Measurements from ENCODE around the gene TMEM134. TPM values are rescaled to one million over a fixed set of nuclear protein-coding genes. Genes with fewer than 3 reads are reported as not detected.
A peak's percentile ranks its signal among the peaks of the same experiment; 100 is the strongest.

TMEM134 gene
- total and polyA plus RNA-seq, 5 donors, result 61.7 to 82.3 (median 66.4) TPM

DNA sequence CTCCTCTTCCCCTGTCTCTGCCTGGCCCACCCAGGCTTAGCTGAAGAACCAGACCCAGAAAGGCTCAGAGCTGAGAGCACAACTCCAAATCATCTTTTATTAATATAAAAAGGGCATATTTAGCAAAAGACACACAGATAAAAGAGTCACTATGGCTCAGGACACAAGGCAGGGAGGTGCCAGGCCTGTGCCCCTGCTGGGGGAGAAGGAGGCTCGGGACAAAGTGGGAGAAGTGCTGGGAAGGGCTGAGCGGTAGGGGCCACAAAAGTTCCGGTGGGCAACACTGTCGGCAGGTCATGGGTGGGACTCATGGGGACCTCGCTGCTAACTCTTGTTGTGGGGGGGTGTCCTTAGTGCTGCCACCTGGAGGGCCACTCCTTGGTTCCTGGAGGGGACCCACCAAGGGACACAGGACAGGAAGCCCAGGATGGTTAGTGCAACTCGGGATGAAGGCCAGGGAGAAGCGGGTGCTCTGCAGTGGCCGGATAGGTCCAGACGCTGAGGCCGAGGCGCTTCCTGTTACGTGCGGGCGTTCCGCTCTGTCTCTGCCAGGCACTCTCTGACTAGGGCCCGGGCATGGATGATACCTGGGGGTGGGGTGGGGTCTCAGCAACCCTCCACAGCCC lies 37.5 kb upstream of the TMEM134 start:
- ATAC-seq, result no peak
- peaks cover 10% of the 10 kb centered on the region for H3K4me1 ChIP-seq (ENCODE audit: control insufficient read depth, insufficient read depth, low read length)
- 83% methylated on average over 16 of the region's 16 CpGs for WGBS
- no peaks in the 10 kb centered on the region for H3K27me3 ChIP-seq (ENCODE audit: control insufficient read depth, insufficient read depth)
- intact Hi-C loops (cut with DNase I), result loop anchor here (5.0 to 10.0 kb wide), 4 partner anchors 102 to 114 kb away; partner anchors contain the start of genes PPP1CA (in 2 of the 4), RAD9A (in 2 of the 4) and TBC1D10C (in 2 of the 4)
- no peak overlapping the region for H3K4me3 ChIP-seq (ENCODE audit: low read length)
- peak overlapping the region; percentile 3 for H3K27ac ChIP-seq (ENCODE audit: low read length)
- DNase-seq, result peak in 2 of 3 donors; percentile 69 to 71
- no peaks in the 10 kb centered on the region for H3K9me3 ChIP-seq (ENCODE audit: control insufficient read depth, low read length)

- intact Hi-C loops (cut with DNase I), result loop anchor here (5.0 to 10.0 kb wide), 4 partner anchors 101 to 114 kb away; partner anchors contain the start of genes PPP1CA (in 2 of the 4), RAD9A (in 2 of the 4) and TBC1D10C (in 2 of the 4)
- peak; percentile 91 to 95 (median 94) for DNase-seq
- H3K4me3 ChIP-seq (ENCODE audit: low read length), result peak overlapping the region; percentile 56
- no peaks in the 10 kb centered on the region for H3K9me3 ChIP-seq (ENCODE audit: control insufficient read depth, low read length)
- ATAC-seq, result peak; percentile 54 to 55
- no peaks in the 10 kb centered on the region for H3K27me3 ChIP-seq (ENCODE audit: control insufficient read depth, insufficient read depth)
- H3K27ac ChIP-seq (ENCODE audit: low read length), result peak overlapping the region; percentile 80
- WGBS, result 12% methylated on average over 17 of the region's 17 CpGs
- peaks cover 10% of the 10 kb centered on the region for H3K4me1 ChIP-seq (ENCODE audit: control insufficient read depth, insufficient read depth, low read length)
Measured at GRCh38 chr11:67505605-67506396, 36.8 kb upstream of the TMEM134 start.

DNA sequence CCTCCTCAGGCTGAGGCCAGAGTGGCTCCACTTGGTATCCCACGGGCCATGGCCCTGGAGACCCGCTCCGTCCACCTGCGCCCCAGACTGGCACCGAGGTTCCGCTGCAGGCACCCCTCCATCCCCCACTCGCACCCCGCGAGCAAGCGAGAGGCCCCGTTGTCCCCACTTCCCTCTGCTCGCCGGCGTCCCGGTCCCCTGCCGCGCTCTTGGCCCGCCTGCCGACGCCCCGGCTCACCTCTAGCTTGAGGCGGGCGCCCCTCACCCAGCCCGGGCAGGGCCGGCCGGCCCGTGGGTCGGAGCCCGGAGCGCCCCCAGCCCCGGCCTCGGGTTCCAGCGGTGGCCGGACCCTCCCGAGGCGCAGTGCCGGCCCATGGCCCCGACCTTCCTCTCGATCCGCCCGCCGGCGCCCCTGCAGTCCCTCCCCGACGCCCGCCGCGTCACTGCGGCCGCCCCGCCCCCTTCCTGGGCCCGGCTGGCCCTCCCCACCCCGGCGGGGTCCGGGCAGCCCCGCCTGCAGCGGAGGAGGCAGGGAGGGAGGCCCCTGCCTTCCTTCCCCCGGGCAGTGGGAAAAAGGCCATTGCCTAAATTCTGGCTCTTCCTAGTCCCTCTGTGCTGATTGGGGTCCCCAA lies 36.0 kb upstream of the TMEM134 start, which contains the start of gene PITPNM1:
PITPNM1 (minus strand) TSS at position 414 of the 632 bp plus-strand sequence. CDS start 1,183 bp downstream, outside the sequence.
- intact Hi-C loops (cut with DNase I), result loop anchor here (5.0 to 10.0 kb wide), 4 partner anchors 100 to 113 kb away; partner anchors contain the start of genes PPP1CA (in 2 of the 4), RAD9A (in 2 of the 4) and TBC1D10C (in 2 of the 4)
- peak; percentile 34 to 43 for ATAC-seq
- Histone ChIP-seq H3K9me3 (ENCODE audit: control insufficient read depth, low read length) (no peaks in the 10 kb centered on the region), H3K4me3 (ENCODE audit: low read length) (peak within 1 kb of the TSS; percentile 56), H3K27me3 (ENCODE audit: control insufficient read depth, insufficient read depth) (no peaks in the 10 kb centered on the region), H3K4me1 (ENCODE audit: control insufficient read depth, insufficient read depth, low read length) (peaks cover 10% of the 10 kb centered on the region), H3K27ac (ENCODE audit: low read length) (peak within 1 kb of the TSS; percentile 80)
- DNase-seq, result peak; percentile 85 to 94 (median 91)
- WGBS, result under 1% methylated on average over 58 of the region's 58 CpGs

DNA sequence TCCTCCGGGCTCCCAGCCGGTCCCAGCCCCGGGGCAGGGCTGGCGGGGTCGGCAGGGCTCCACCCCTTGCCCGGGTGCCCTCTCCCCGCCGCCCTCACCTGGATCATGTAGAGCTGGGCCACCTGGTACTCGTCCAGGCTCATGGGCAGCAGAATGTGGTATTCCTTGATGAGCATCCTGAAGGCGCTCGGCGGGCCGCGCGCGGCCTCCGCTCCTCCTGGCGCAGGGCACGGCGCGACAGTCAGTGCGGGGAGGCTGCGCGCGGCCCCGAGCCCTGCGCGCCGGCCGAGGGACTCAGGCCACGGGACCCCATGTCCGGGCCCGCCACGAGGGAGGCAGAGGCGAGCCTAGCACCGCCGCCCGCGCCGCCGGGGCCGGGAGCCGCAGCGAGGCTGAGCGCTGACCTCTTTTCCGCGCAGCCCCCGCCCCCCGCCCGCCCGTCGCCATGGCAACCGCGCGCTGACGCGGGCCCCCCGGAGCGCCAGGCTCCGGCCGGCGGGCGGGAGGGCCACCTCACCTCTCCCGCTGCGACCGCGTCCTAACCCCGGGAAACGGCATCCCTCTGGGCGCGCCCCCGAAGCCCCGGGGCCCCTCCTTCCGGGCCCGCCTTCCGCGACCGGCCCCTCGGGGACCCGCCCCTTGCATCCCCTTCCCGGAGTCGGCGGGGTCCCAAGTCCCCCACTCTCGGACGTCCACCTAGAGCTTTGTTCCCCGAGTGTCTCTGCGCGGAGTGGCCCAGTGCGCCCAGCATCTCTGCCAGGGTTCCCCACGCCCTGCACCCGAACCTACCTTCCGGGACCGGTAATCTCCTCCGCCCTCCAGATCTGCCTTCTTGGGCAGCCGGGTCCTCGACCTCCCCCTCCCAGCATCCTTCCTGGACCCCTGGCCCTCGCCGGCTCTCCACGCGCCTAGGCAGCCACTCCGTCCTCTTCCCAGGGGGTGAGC lies 35.2 kb upstream of the TMEM134 start:
- no peak for ATAC-seq
- intact Hi-C loops (cut with DNase I), result loop anchor here in 2 of 4 donors (10.0 kb wide), 2 partner anchors 99 to 109 kb away; partner anchors contain the start of genes PPP1CA (in 1 of the 2), RAD9A (in 1 of the 2) and TBC1D10C (in 1 of the 2)
- 3% methylated on average over 101 of the region's 101 CpGs for WGBS

DNA sequence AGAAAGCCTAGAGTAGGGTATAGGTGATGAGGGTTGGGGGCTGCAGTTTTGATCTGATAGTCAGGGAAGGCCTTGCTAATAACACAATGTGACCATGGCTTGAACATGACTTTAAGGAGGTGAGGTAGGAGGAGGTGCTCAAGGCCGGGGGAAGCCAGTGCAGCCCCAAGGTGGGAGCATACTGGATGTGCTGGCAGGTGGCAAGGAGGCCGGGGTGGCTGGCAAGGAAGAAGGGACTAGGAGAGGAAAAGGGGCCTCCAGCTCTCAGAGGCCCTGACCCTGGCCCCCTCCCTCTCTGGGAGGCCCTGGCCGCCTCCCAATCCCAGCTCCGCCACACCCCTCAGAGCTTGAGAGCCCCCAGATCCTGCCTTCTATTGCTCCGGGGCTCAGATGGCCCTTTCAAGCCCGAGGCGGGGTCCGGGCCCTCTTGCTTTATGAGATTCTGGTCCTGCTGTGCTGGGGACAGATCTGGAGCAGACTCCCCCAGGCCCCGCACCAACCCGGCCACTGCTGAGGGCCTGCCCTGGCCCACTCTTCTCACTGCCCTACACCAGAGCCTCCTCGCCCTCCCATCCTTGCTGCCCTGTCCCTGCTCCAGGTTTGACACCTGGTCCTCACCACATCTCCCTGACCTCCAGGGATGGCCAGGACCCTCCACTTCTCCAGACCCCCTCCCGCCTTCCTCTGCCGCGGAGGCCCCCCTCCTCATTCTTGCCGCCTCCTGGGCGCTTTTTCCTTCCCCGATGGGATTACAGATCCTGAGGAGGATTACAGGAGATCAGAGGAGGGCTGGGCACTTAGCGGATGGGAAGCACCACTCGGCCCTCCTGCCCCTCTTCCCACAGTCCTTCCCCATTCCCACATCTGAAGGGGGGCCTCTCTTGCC lies 34.3 kb upstream of the TMEM134 start:
- intact Hi-C loops (cut with DNase I), result loop anchor here in 2 of 4 donors (10.0 kb wide), 2 partner anchors 99 to 109 kb away; partner anchors contain the start of genes PPP1CA (in 1 of the 2), RAD9A (in 1 of the 2) and TBC1D10C (in 1 of the 2)
- Histone ChIP-seq H3K9me3 (ENCODE audit: control insufficient read depth, low read length) (no peaks in the 10 kb centered on the region), H3K27ac (ENCODE audit: low read length) (no peak overlapping the region), H3K4me3 (ENCODE audit: low read length) (no peak overlapping the region), H3K27me3 (ENCODE audit: control insufficient read depth, insufficient read depth) (no peaks in the 10 kb centered on the region), H3K4me1 (ENCODE audit: control insufficient read depth, insufficient read depth, low read length) (peaks cover 7% of the 10 kb centered on the region)
- ATAC-seq (no peak), DNase-seq (peak in 1 of 3 donors; percentile 56)
- 78% methylated on average over 19 of the region's 19 CpGs for WGBS

More for the DNA sequence above, 35.2 kb upstream of the TMEM134 start:
- no peaks in the 10 kb centered on the region for H3K9me3 ChIP-seq (ENCODE audit: control insufficient read depth, low read length)
- peak overlapping the region; percentile 40 for H3K27ac ChIP-seq (ENCODE audit: low read length)
- H3K27me3 ChIP-seq (ENCODE audit: control insufficient read depth, insufficient read depth), result no peaks in the 10 kb centered on the region
- peaks cover 10% of the 10 kb centered on the region for H3K4me1 ChIP-seq (ENCODE audit: control insufficient read depth, insufficient read depth, low read length)
- peak in 2 of 3 donors; percentile 73 to 74 for DNase-seq
- H3K4me3 ChIP-seq (ENCODE audit: low read length), result peak overlapping the region; percentile 56

- 96% methylated on average over 18 of the region's 18 CpGs for WGBS
- H3K27me3 ChIP-seq (ENCODE audit: control insufficient read depth, insufficient read depth), result no peaks in the 10 kb centered on the region
- intact Hi-C loops (cut with DNase I), result loop anchor here in 2 of 4 donors (10.0 kb wide), 2 partner anchors 98 to 108 kb away; partner anchors contain the start of genes PPP1CA (in 1 of the 2), RAD9A (in 1 of the 2) and TBC1D10C (in 1 of the 2)
- no peaks in the 10 kb centered on the region for H3K9me3 ChIP-seq (ENCODE audit: control insufficient read depth, low read length)
- no peak overlapping the region for H3K27ac ChIP-seq (ENCODE audit: low read length)
- H3K4me1 ChIP-seq (ENCODE audit: control insufficient read depth, insufficient read depth, low read length), result peaks cover 7% of the 10 kb centered on the region
- ATAC-seq, result no peak
- peak in 1 of 3 donors; percentile 51 for DNase-seq
- H3K4me3 ChIP-seq (ENCODE audit: low read length), result no peak overlapping the region
Measured at GRCh38 chr11:67502328-67502979, 33.4 kb upstream of the TMEM134 start.

- ATAC-seq, result no peak
- WGBS, result 96% methylated on average over 18 of the region's 18 CpGs
- intact Hi-C loops (cut with DNase I), result loop anchor here in 2 of 4 donors (10.0 kb wide), 2 partner anchors 97 to 107 kb away; partner anchors contain the start of genes PPP1CA (in 1 of the 2), RAD9A (in 1 of the 2) and TBC1D10C (in 1 of the 2)
- Histone ChIP-seq H3K27ac (ENCODE audit: low read length) (no peak overlapping the region), H3K4me3 (ENCODE audit: low read length) (no peak overlapping the region), H3K27me3 (ENCODE audit: control insufficient read depth, insufficient read depth) (no peaks in the 10 kb centered on the region), H3K9me3 (ENCODE audit: control insufficient read depth, low read length) (no peaks in the 10 kb centered on the region), H3K4me1 (ENCODE audit: control insufficient read depth, insufficient read depth, low read length) (peaks cover 5% of the 10 kb centered on the region)
- DNase-seq, result no peak
Measured at GRCh38 chr11:67501854-67502253, 32.8 kb upstream of the TMEM134 start.

DNA sequence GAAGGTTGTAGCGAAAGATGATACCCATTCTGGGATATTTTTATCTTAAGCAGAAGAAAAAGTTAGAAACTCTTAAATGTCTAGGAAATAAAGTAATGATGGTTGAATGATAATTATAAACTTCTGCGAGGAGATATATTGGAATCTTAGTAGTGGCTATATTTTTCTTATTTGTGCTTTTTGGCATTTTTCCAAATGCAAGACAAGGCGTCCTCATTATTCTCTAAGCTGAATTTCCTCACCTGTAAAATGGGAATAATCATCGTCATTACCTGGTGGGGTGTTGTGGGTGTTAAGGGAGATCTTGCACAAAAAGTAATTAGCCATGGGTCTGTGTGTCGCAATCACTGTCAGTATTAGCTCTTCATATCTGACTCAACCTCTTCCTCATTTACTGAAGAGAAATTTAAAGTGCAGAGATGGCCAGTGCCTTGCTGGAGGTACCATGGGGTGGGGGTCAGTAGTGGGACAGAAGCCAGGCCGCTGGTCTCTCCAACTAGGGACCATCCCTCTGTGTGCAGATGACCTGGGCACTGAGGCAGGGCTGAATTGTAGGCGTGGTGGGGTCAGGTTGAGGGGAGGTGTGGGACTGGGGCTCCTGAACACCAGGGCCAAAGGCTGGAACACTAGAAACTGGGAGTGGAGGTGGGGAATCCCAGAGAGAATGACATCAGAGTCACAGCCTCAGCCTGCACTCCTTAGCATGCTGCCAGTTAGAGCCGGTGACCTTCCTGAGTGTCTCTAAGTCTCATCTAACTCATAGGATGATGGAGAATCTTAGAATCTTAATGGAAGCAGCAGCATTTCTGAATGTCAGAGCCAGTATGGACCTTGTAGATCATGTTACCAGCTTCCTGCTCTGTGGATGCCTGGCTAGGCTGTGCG lies 32.0 kb upstream of the TMEM134 start:
- H3K27ac ChIP-seq (ENCODE audit: low read length), result no peak overlapping the region
- WGBS, result 93% methylated on average over 9 of the region's 9 CpGs
- no peaks in the 10 kb centered on the region for H3K9me3 ChIP-seq (ENCODE audit: control insufficient read depth, low read length)
- DNase-seq (peak in 1 of 3 donors; percentile 39), ATAC-seq (no peak)
- intact Hi-C loops (cut with DNase I), result loop anchor here in 2 of 4 donors (10.0 kb wide), 2 partner anchors 96 to 106 kb away; partner anchors contain the start of genes PPP1CA (in 1 of the 2), RAD9A (in 1 of the 2) and TBC1D10C (in 1 of the 2)
- H3K4me1 ChIP-seq (ENCODE audit: control insufficient read depth, insufficient read depth, low read length), result peaks cover 5% of the 10 kb centered on the region
- H3K4me3 ChIP-seq (ENCODE audit: low read length), result no peak overlapping the region
- no peaks in the 10 kb centered on the region for H3K27me3 ChIP-seq (ENCODE audit: control insufficient read depth, insufficient read depth)

All from right cardiac atrium (tissue), 5 donors.